SK-N-MC (cell line): Measurements from ENCODE around the gene CSMD2.

ENCODE experiments used
- EZH2 ChIP-seq: fragments of 200-600 bp; sonication (generic); IDR thresholded peaks from one replicate; pipeline ENCODE4 v1.6.1; 2017; ENCODE audit warnings: antibody characterized with exemption
- FOXP2 ChIP-seq: optimal IDR thresholded peaks from 2 replicates; pipeline ENCODE3; 2011; ENCODE audit warnings: mild to moderate bottlenecking, moderate library complexity; ENCODE audit not compliant: insufficient read depth; ENCODE audit errors: extremely low read length, control extremely low read depth
- POLR2AphosphoS5 ChIP-seq: IDR thresholded peaks from 2 replicates; pipeline ENCODE4 v1.6.1; 2012; ENCODE audit warnings: mild to moderate bottlenecking, low read depth, low read length, borderline replicate concordance

DNA sequence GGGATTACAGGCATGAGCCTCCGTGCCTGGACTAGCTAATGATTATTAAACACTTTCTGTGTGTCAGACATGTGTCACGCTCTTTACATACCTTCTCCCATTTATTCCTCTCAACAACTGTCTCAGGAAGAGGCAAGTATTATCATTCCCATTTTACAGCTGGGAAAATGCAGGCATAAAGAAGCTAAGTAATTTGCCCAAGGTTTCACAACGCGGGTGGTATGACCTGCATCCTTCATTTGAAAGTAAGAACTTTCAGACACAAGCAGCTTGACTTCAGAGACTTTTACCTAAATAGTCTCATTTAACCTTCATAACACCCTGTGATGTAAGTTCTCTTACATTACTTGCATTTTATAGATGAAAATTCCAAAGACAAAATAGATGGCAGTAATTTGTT lies 693.6 kb downstream of the CSMD2 start:
- TF ChIP-seq EZH2 (no peak), POLR2AphosphoS5 (no peak), FOXP2 (no peak)
